Trophoblast cell (in vitro differentiated cells and primary cell): ENCODE measurements around the gene GSAP.
A peak's percentile ranks its signal among the peaks of the same experiment; 100 is the strongest.
"Not testable (repeated sequence)": the region's sequence is repeated elsewhere in the genome, so short reads cannot be mapped to it uniquely, and the experiment has no call there.

ENCODE experiments used
- DNase-seq, 2 donors: peaks; one replicate each; pipeline ENCODE4 v3.0.0-alpha.2; 2016
- H2AFZ ChIP-seq: 2 replicates; pipeline ENCODE4 v1.6.1; 2013; ENCODE audit warnings: low read length, moderate library complexity, mild to moderate bottlenecking; ENCODE audit not compliant: insufficient read depth, poor library complexity
- H2AK5ac ChIP-seq: 2 replicates; pipeline ENCODE4 v1.6.1; 2013; ENCODE audit warnings: mild to moderate bottlenecking, low read length
- H2BK120ac ChIP-seq: 2 replicates; pipeline ENCODE4 v1.6.1; 2013; ENCODE audit warnings: low read length, mild to moderate bottlenecking, moderate library complexity; ENCODE audit not compliant: insufficient read depth, poor library complexity
- H2BK12ac ChIP-seq: 2 replicates; pipeline ENCODE4 v1.6.1; 2013; ENCODE audit warnings: mild to moderate bottlenecking, low read length, moderate library complexity
- H2BK5ac ChIP-seq: 2 replicates; pipeline ENCODE4 v1.6.1; 2013; ENCODE audit warnings: low read length, low read depth, moderate library complexity, mild to moderate bottlenecking; ENCODE audit not compliant: poor library complexity
- H3K14ac ChIP-seq: 2 replicates; pipeline ENCODE4 v1.6.1; 2013; ENCODE audit warnings: mild to moderate bottlenecking, low read length
- H3K18ac ChIP-seq: 2 replicates; pipeline ENCODE4 v1.6.1; 2013; ENCODE audit warnings: mild to moderate bottlenecking, low read length
- H3K23ac ChIP-seq: 2 replicates; pipeline ENCODE4 v1.6.1; 2013; ENCODE audit warnings: low read length
- H3K27ac ChIP-seq: 2 replicates; pipeline ENCODE4 v1.5.1; 2013; ENCODE audit warnings: low read depth, mild to moderate bottlenecking, inconsistent platforms, low read length, moderate library complexity
- H3K27me3 ChIP-seq: 2 replicates; pipeline ENCODE4 v1.6.1; 2013; ENCODE audit warnings: inconsistent platforms, mild to moderate bottlenecking, low read length, moderate library complexity; ENCODE audit not compliant: insufficient read depth
- H3K36me3 ChIP-seq, 2 experiments: 1 replicate in 1 of 2; 2 replicates in 1 of 2; pipeline ENCODE4 v1.6.1; 2013; ENCODE audit warnings: low read length in 2 of 2, mild to moderate bottlenecking in 2 of 2, moderate library complexity in 1 of 2; ENCODE audit not compliant: insufficient read depth in 2 of 2, control insufficient read depth in 1 of 2
- H3K4ac ChIP-seq: 2 replicates; pipeline ENCODE4 v1.6.1; 2013; ENCODE audit warnings: low read depth, mild to moderate bottlenecking, low read length, moderate library complexity
- H3K4me1 ChIP-seq, 2 experiments: 1 replicate in 1 of 2; 2 replicates in 1 of 2; pipeline ENCODE4 v1.6.1; 2013; ENCODE audit warnings: low read length in 2 of 2, mild to moderate bottlenecking in 2 of 2, moderate library complexity in 1 of 2; ENCODE audit not compliant: insufficient read depth in 2 of 2, control insufficient read depth in 1 of 2
- H3K4me2 ChIP-seq: 2 replicates; pipeline ENCODE4 v1.6.1; 2013; ENCODE audit warnings: inconsistent platforms, mild to moderate bottlenecking, low read length, moderate library complexity
- H3K4me3 ChIP-seq: 2 replicates; pipeline ENCODE4 v1.5.1; 2013; ENCODE audit warnings: mild to moderate bottlenecking, low read depth, low read length, inconsistent platforms
- H3K79me1 ChIP-seq: one replicate; pipeline ENCODE4 v1.6.1; 2013; ENCODE audit warnings: low read length
- H3K79me2 ChIP-seq: 2 replicates; pipeline ENCODE4 v1.6.1; 2013; ENCODE audit warnings: low read length, mild to moderate bottlenecking; ENCODE audit not compliant: control insufficient read depth, insufficient read depth, poor library complexity
- H3K9ac ChIP-seq: 2 replicates; pipeline ENCODE4 v1.6.1; 2013; ENCODE audit warnings: mild to moderate bottlenecking, low read length
- H3K9me3 ChIP-seq: 2 replicates; pipeline ENCODE4 v1.6.1; 2013; ENCODE audit warnings: low read depth, mild to moderate bottlenecking, control low read depth, inconsistent platforms, low read length; ENCODE audit not compliant: insufficient read depth
- H4K12ac ChIP-seq: 2 replicates; pipeline ENCODE4 v1.6.1; 2013; ENCODE audit warnings: low read depth, mild to moderate bottlenecking, low read length, moderate library complexity
- H4K8ac ChIP-seq: 2 replicates; pipeline ENCODE4 v1.6.1; 2013; ENCODE audit warnings: low read depth, mild to moderate bottlenecking, low read length, moderate library complexity
- H4K91ac ChIP-seq: one replicate; pipeline ENCODE4 v1.6.1; 2013; ENCODE audit warnings: low read depth, mild to moderate bottlenecking, low read length, moderate library complexity
- WGBS: extraction: QIAGEN DNeasy Blood & Tissue Kit; methylation state at CpG from one replicate; pipeline ENCODE4 v1.1.7; 2013; ENCODE audit warnings: missing lambda C conversion rate; ENCODE audit not compliant: insufficient read length, insufficient coverage; ENCODE audit errors: extremely low coverage; 5-methylcytosine and 5-hydroxymethylcytosine counted together

The GSAP gene

GRCh38 chr7:77345426-77345825, 70.7 kb downstream of the GSAP start:
- not testable (repeated sequence) for H2BK120ac ChIP-seq, H2AK5ac ChIP-seq, H4K12ac ChIP-seq, H3K4me3 ChIP-seq, H3K4me1 ChIP-seq, H4K8ac ChIP-seq, H2AFZ ChIP-seq, H3K18ac ChIP-seq, H3K14ac ChIP-seq, H3K27me3 ChIP-seq, H3K79me2 ChIP-seq, H3K23ac ChIP-seq, H4K91ac ChIP-seq, H3K4ac ChIP-seq, H3K79me1 ChIP-seq, H2BK12ac ChIP-seq, H3K9ac ChIP-seq, H3K9me3 ChIP-seq, H2BK5ac ChIP-seq, H3K27ac ChIP-seq, H3K4me2 ChIP-seq, H3K36me3 ChIP-seq, DNase-seq
- no CpG with 5 or more reads among the region's 9 CpGs for WGBS

DNA sequence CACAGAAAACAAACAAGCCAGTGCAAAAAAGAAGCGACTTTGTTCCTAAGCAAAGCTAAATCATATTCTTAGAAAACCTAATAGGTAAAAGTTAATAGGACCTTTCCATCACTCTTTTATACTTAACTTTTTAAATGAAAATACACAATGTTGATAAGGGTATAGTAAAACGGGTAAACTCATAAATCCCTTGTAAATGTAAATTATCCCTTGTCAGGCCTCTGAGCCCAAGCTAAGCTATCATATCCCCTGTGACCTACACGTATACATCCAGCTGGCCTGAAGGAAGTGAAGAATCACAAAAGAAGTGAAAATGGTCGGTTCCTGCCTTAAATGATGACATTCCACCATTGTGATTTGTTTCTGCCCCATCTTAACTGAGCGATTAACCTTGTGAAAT, 76.4 kb downstream of the GSAP start:
- Histone ChIP-seq H3K4me3 (no peak overlapping the region), H3K4me1 (peaks cover 0 to 2% of the 10 kb centered on the region in 2 experiments), H3K4me2 (no peak overlapping the region), H2AFZ (no peak overlapping the region), H3K36me3 (no peaks in the 10 kb centered on the region), H3K27me3 (no peaks in the 10 kb centered on the region), H3K79me2 (no peaks in the 10 kb centered on the region), H2BK12ac (no peak overlapping the region), H3K14ac (no peak overlapping the region), H4K8ac (no peak overlapping the region), H2BK5ac (no peak overlapping the region), H3K18ac (no peak overlapping the region), H3K4ac (no peak overlapping the region), H4K12ac (no peak overlapping the region), H3K9ac (no peak overlapping the region), H4K91ac (no peak overlapping the region), H3K23ac (no peak overlapping the region), H2BK120ac (no peak overlapping the region), H3K79me1 (no peaks in the 10 kb centered on the region), H3K27ac (no peak overlapping the region), H2AK5ac (no peak overlapping the region), H3K9me3 (no peaks in the 10 kb centered on the region)
- DNase-seq = no peak
- no CpG with 5 or more reads among the region's 5 CpGs for WGBS

DNA sequence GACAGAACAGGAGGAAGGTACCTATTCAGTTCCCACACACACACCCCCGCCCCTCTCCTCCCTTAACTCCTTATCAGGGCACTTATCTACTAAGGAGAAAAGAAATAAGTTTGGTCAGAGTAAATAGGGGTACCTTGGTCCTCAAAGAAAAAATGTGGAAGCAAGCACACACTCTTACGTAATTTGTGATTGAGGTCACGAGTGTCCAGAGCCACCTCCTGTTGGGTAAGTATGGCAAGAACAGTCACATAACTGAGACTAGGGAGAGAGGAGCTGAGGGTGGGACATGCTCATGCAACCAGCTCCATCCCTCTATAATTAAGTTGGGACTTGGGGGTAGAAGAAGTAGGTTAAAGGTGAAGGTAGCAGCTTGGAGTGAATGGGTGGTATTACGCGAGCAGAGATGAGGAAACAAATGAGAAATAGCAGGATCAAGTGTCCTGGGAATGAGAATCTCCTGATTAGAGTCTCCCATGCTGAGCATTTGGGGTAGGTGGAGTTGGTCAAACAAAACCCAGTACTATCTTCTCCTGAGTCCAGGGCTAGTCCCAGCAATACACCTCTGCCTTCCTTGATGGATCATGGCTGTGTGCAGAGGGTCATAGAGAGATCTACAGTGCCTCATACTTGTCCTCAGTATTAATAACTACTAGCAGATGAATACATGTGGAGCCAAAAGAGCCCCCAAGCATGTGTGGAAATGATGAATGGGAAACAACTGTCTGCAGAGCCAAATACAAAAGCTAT, 77.1 kb downstream of the GSAP start:
- Histone ChIP-seq H3K4ac (no peak overlapping the region), H2BK120ac (no peak overlapping the region), H3K4me3 (no peak overlapping the region), H3K23ac (no peak overlapping the region), H3K27me3 (no peaks in the 10 kb centered on the region), H3K9ac (no peak overlapping the region), H4K12ac (no peak overlapping the region), H3K4me2 (no peak overlapping the region), H4K91ac (no peak overlapping the region), H3K14ac (no peak overlapping the region), H3K79me1 (no peaks in the 10 kb centered on the region), H2AFZ (no peak overlapping the region), H2AK5ac (no peak overlapping the region), H3K9me3 (no peaks in the 10 kb centered on the region), H3K36me3 (no peaks in the 10 kb centered on the region), H2BK5ac (no peak overlapping the region), H4K8ac (no peak overlapping the region), H3K18ac (no peak overlapping the region), H2BK12ac (no peak overlapping the region), H3K4me1 (peaks cover 0 to 2% of the 10 kb centered on the region in 2 experiments), H3K79me2 (no peaks in the 10 kb centered on the region), H3K27ac (no peak overlapping the region)
- DNase-seq = peak in 1 of 2 donors; percentile 15
- WGBS = no CpG with 5 or more reads among the region's 5 CpGs

DNA sequence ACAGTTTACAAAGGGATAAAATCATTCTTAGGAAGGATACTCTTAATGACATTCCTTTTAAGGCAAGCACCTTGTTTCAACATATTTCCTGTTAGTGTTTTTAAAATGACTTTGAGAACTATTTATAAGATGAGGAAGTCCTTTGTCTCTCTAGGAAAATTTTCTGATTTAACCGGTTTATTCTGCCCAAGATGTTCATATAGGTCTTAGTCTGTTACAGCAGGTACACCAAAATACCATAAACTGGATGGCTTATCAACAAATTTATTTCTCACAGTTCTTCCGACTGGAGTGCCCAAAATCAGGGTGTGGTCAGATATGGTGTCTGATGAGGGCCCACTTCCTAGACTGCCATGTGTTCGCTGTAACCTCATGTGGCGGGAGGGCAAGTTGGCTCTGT, 77.9 kb downstream of the GSAP start:
- Histone ChIP-seq H2AK5ac (no peak overlapping the region), H3K79me1 (no peaks in the 10 kb centered on the region), H2BK120ac (no peak overlapping the region), H3K4ac (no peak overlapping the region), H3K14ac (no peak overlapping the region), H3K9ac (no peak overlapping the region), H2BK12ac (no peak overlapping the region), H2AFZ (no peak overlapping the region), H2BK5ac (no peak overlapping the region), H4K12ac (no peak overlapping the region), H4K91ac (no peak overlapping the region), H3K9me3 (no peaks in the 10 kb centered on the region), H3K18ac (no peak overlapping the region), H3K4me3 (no peak overlapping the region), H3K36me3 (no peaks in the 10 kb centered on the region), H3K79me2 (no peaks in the 10 kb centered on the region), H3K4me1 (peaks cover 0 to 2% of the 10 kb centered on the region in 2 experiments), H3K4me2 (no peak overlapping the region), H3K23ac (no peak overlapping the region), H4K8ac (no peak overlapping the region), H3K27ac (no peak overlapping the region), H3K27me3 (no peaks in the 10 kb centered on the region)
- WGBS = no CpG with 5 or more reads among the region's 4 CpGs
- DNase-seq = peak in 1 of 2 donors; percentile 84
